Fibroblast of the conjunctiva (primary cell): Measurements from ENCODE around the gene ITM2B.
A peak's percentile ranks its signal among the peaks of the same experiment; 100 is the strongest.

ENCODE experiments used
- DNase-seq: peaks from one replicate; pipeline ENCODE4 v3.0.0-alpha.2; 2010; ENCODE audit warnings: low read depth

Gene ITM2B

GRCh38 chr13:48263196-48263595 lies 30.2 kb downstream of the ITM2B start:
- DNase-seq = no peak

DNA sequence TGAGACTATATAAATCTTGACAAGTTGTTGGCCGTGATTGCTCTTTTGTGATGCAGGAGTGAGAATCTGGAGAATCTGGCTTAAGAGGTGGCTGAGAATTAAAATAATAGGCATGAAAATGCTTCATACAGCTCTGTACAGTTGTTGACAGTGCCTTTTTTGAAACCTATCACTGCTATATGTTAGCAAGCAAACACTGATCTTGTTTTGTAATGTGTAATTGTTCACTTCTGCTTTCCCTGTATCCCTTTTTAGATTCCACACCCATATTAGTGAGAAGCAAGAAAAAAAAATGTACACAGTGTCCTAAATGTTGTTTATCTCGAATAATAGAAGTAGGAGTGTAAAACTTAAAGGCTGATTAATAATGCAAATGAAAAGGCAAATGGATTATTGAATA lies 31.1 kb downstream of the ITM2B start:
- no peak for DNase-seq

GRCh38 chr13:48265217-48265815 lies 32.3 kb downstream of the ITM2B start:
- no peak for DNase-seq

DNA sequence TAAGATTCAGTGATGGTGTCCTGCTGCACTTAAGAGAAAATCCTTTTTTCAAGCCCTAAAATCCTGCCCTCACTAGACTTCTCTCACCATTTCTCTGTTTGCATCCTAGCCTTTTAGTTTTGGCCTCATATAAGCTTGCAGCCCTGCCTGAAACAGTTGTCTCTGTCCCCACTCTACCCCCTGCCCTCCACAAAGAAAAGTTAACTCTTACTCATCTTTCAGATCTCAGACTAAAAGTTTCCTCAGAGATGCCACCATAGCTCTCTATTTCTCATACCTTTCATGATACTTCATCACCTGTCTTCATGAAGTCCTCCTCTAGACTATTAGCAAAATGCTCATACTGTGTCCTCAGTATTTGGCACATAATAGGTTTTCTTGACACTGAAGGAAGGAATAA lies 33.1 kb downstream of the ITM2B start:
- DNase-seq = no peak

GRCh38 chr13:48266701-48267639 lies 34.0 kb downstream of the ITM2B start:
- no peak for DNase-seq

- no peak for DNase-seq
These were observed 35.0 kb downstream of the ITM2B start for GRCh38 chr13:48268019-48268418.

DNA sequence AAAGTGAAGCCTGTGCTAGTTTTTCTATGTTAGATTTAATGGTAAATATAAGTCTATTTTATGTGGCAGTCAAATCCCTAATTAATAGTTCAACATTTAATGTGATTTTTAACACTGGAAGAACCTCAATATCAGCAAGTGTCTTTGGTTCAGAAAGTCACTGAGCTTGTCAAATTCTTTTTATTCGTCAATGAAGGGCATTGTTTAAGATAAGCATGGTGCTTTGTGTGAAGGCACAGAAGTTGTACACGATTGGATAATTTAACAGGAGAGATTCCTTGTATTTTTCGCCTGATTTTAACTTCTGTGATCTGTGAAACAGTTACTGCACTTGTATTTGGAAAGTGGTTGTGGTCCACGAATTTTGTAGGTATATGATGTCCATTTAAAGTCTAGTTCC lies 40.3 kb downstream of the ITM2B start:
- DNase-seq = no peak

- no peak for DNase-seq
These were observed 42.5 kb downstream of the ITM2B start for GRCh38 chr13:48275507-48275906.

- DNase-seq = no peak
These were observed 45.8 kb downstream of the ITM2B start for GRCh38 chr13:48278806-48279205.

- DNase-seq = no peak
These were observed 48.5 kb downstream of the ITM2B start for GRCh38 chr13:48281556-48281955.

GRCh38 chr13:48291730-48292129 lies 58.7 kb downstream of the ITM2B start:
- no peak for DNase-seq

- DNase-seq = no peak
These were observed 59.6 kb downstream of the ITM2B start for GRCh38 chr13:48292650-48293049.

DNA sequence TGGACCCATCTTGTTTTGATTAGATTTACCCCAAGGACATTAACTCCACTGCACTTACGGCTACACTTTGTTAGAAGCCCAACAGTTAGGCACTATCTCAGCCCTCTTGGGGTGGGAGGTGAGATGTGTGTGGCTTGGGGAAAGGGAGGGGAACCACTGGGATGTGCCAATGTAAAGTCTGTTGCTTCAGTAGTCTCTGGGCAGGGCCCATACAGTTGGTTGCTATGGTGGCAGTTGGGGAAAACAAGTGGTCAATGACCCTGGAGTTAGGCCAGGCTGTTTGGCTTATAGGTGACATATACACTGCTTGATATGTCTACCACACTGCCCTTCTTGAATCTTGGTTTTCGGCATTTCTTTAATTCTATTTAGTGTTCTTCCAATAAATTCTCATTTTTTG lies 61.6 kb downstream of the ITM2B start:
- no peak for DNase-seq

DNA sequence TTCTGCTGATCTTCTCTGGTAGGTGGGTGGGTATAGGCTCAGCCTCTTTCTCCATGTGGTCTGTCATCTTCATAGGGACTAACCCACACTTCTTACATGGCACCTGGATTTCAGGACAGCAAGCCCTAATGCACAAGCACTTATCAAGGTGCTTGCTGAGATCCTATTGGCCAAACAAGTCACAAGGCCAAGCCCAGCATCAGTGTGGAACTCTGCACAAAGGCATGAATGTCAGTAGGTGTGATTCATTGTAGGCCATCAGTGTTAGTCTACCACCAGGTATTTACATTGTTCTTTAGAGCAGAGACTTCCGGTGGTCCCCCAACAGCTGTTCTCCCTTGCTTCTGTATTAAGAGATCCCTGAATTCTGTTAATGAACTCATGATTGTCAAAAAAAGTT lies 62.3 kb downstream of the ITM2B start:
- DNase-seq = no peak

DNA sequence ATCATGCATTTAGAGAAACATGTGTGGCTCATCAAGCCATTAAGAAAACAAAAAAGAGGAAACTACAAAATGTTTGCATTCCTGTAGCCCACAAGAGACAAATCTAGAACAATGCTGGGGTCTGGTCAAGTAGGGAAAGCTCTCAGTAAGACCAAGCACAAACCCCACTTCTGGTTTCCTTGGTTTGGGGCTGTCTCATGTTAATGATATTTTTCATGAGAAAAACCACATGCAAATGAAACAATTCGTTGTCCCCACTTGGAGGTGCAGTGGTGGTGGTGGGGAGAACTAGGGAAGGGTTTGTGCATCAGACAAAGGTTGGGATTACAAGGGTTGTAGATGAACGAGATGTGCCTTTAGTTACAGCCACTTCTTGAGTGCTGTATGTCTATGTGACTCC lies 63.5 kb downstream of the ITM2B start:
- DNase-seq = no peak

DNA sequence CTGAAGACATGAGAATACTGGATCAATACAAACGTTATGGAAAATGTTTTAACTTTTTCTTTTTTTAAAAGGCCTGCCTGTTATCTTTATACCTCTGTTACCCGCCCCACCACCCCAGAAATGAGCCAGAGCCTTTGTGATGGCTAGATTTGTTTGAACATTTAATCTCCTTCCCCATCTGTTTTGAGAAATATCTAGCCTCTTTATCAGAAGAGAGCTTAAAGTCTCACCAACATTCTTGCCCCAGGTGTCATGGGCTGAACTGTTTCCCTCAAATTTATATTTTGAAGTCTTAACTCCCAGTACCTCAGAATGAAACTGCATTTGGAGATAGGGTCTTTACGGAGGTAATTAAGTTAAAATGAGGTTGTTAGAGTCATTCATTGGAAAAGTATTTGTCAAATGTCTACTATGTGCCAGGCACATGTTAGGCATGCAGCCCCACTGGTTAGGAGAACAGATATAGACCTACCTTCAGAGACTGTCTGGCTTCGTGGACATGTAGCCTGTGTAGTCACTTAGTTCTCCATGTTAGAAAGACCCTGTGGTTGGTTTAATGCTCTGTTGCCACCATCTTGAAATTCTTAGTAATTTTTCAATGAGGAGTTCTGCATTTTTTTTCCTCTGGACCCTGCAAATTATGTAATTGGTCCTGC lies 64.3 kb downstream of the ITM2B start:
- no peak for DNase-seq

DNA sequence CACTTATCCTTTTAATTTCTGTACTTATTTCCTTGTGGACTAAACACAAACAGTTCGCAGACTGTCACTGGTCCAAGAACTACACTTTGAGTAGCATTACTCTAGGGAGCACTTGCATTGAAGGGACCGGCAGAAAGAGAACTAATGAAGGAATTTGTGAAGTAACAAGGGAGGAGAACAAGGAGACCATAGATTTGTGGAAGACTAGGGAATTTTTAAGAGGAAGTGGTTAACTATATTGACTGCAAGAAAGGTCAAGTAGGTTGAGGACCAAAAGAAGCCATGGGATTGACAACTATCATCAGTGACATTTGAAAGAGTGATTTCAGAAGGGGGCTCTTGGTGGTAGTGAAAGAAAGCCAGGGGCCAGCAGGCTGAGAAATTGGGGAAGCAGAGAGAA lies 66.6 kb downstream of the ITM2B start:
- DNase-seq = no peak

DNA sequence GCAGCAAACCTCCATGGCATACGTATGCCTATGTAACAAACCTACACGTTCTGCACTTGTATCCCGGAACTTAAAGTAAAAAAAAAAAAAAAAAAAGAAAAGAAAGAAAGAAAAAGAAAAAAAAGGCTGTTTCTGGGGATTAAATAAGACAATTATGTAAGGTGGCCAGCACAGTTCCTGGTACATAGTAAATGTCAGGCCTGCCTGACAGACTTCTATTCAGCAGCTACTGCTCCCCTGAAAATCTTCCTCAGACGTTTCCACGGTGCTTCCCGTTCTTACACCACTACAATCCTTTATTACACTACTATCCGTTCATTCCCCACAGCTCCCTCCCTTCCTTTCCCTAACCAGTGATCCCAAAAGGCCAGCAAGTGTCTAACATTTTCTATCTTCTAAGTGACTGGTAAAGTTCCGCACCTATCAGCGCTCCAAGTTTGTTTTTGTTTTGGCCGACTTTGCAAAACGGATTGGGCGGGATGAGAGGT lies 69.9 kb downstream of the ITM2B start:
- no peak for DNase-seq

- peak; percentile 74 for DNase-seq
These were observed 70.5 kb downstream of the ITM2B start, which contains the start of gene RB1 for GRCh38 chr13:48303359-48304142. RB1 (plus strand) TSS chr13:48303751; CDS start chr13:48303913, 162 bp downstream.

DNA sequence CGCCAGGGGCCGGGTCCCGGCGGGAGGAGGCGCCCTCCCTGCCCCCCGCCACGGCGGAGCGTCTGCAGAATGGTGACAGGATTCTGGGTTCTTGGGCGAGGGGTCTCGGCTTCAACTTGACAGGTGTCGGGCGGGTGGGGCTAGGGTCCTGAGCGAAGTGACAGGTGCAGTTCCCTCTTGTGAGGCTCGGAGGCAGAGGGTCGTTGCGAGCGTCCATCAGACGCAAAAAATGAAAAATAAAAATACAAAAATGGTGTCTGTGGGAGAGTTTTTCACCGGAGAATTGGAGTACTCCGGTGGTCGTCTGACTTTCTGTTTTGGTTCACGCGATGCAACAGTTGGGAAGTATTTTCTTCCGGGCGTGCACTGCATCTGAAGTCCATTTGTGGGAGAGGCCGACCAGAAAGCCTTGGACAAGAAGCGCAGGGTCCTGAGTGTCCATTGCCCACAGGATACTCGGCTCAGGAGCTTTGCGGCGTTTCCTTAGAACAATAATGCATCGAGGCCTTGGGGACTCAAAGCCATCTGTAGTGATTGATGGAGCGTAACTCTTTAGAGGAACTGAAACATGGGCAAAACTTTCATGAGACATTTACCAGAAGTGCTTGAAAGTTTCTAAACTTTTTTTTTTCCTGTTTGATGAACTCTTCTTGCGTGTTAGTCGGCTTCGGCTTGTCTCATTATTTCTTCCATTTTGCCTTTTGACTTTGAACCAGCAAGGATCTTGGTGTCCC lies 71.3 kb downstream of the ITM2B start:
- no peak for DNase-seq

DNA sequence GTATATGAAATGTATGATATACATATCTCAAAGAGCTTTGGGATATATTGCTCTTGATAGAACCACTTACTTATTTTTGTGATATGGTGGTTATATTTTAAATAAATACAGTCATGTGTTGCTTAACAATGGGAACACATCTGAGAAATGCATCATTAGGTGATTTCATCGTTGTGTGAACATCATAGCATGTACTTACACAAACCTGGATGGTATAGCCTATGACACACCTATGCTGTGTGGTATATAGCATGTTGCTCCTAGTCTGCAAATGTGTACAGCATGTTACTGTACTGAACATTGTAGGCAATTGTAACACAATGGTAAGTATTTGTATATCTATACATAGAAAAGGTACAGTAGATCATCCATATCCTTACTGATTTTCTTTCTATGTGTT lies 78.2 kb downstream of the ITM2B start:
- no peak for DNase-seq
